T-helper 2 cell treated with Interferon-gamma antibody and Interleukin-4, amounts not matched to agents 100 ng/mL and 5 ng/mL, for 36 hours (primary cell): ENCODE measurements around the gene MMP2. TPM values are rescaled to one million over a fixed set of nuclear protein-coding genes. Genes with fewer than 3 reads are reported as not detected.

Experiments
- intact Hi-C: fragments of 100-400 bp; cut with micrococcal nuclease; formaldehyde crosslinking; loops from one replicate; pipeline ENCODE4 v1.15.1; 2023
- total RNA-seq: library from RNA; stranded (reverse); gene quantifications from 2 replicates; pipeline ENCODE4 v1.2.3, GENCODE V29; 2022

Gene MMP2
- 0.23 TPM in 1 of 2 replicates, not detected in the other for total RNA-seq

GRCh38 chr16:55478827-55479429 is at the start of gene MMP2:
TSS of gene MMP2 (plus strand) at chr16:55479198. CDS start at chr16:55479480, 282 bp downstream.
- intact Hi-C loops, result no loop called here

- intact Hi-C loops, result no loop called here
Measured at GRCh38 chr16:55433030-55433429, 46.0 kb upstream of the MMP2 start.

- intact Hi-C loops, result no loop called here
Measured at GRCh38 chr16:55433535-55433934, 45.5 kb upstream of the MMP2 start.

GRCh38 chr16:55434000-55434399 is 45.0 kb upstream of the MMP2 start:
- intact Hi-C loops, result no loop called here

GRCh38 chr16:55435387-55435786 is 43.6 kb upstream of the MMP2 start:
- intact Hi-C loops, result no loop called here

GRCh38 chr16:55436587-55436986 is 42.4 kb upstream of the MMP2 start:
- intact Hi-C loops, result no loop called here

- intact Hi-C loops, result no loop called here
Measured at GRCh38 chr16:55437625-55438024, 41.4 kb upstream of the MMP2 start.

- intact Hi-C loops, result no loop called here
Measured at GRCh38 chr16:55438281-55438680, 40.7 kb upstream of the MMP2 start.

- intact Hi-C loops, result no loop called here
Measured at GRCh38 chr16:55439101-55439690, 39.8 kb upstream of the MMP2 start.

GRCh38 chr16:55443434-55444346 is 35.3 kb upstream of the MMP2 start:
- intact Hi-C loops, result no loop called here

GRCh38 chr16:55444754-55445485 is 34.1 kb upstream of the MMP2 start:
- intact Hi-C loops, result no loop called here

- intact Hi-C loops, result no loop called here
Measured at GRCh38 chr16:55447231-55447630, 31.8 kb upstream of the MMP2 start.

- intact Hi-C loops, result no loop called here
Measured at GRCh38 chr16:55452996-55453395, 26.0 kb upstream of the MMP2 start.

GRCh38 chr16:55453909-55454308 is 25.1 kb upstream of the MMP2 start:
- intact Hi-C loops, result no loop called here

- intact Hi-C loops, result no loop called here
Measured at GRCh38 chr16:55454861-55455260, 24.1 kb upstream of the MMP2 start.

- intact Hi-C loops, result no loop called here
Measured at GRCh38 chr16:55462241-55462640, 16.8 kb upstream of the MMP2 start.

GRCh38 chr16:55464375-55464774 is 14.6 kb upstream of the MMP2 start:
- intact Hi-C loops, result no loop called here

GRCh38 chr16:55465077-55465896 is 13.7 kb upstream of the MMP2 start:
- intact Hi-C loops, result loop anchor here (1.0 kb wide), 3 partner anchors 78 to 377 kb away; no protein-coding TSS in a partner anchor

- intact Hi-C loops, result no loop called here
Measured at GRCh38 chr16:55466209-55466608, 12.8 kb upstream of the MMP2 start.

- intact Hi-C loops, result no loop called here
Measured at GRCh38 chr16:55467898-55468297, 11.1 kb upstream of the MMP2 start.
